IMR-90 (cell line): Measurements from ENCODE around the gene UBE3B. TPM values are rescaled to one million over a fixed set of nuclear protein-coding genes. Genes with fewer than 3 reads are reported as not detected.

Source experiments
- ATAC-seq: fragments of 200-7000 bp; cut with Tn5 transposase; 2 replicates; pipeline ENCODE4 v1.9.1; 2020; ENCODE audit warnings: low read depth, mild to moderate bottlenecking, moderate library complexity
- BruUV-seq: library from RNA; stranded (reverse); fragments of 400-500 nt; replicated peaks from 2 replicates; lab custom pipeline; 2021; lab: Mats Ljungman, UMichigan
- CTCF ChIA-PET: fragments of 300-600 bp; formaldehyde crosslinking; extraction: SDS; loops from one replicate; lab custom pipeline; 2021; ENCODE audit warnings: antibody characterized with exemption; lab: Yijun Ruan, JAX
- POLR2A ChIA-PET: fragments of 300-600 bp; sonication (Branson Sonifier 250); formaldehyde crosslinking; loops from one replicate; lab custom pipeline; 2022; ENCODE audit warnings: antibody characterized with exemption; ENCODE audit not compliant: unreplicated experiment; lab: Charles Lee
- DNase-seq: peaks from one replicate; pipeline ENCODE4 v3.0.0; 2013
- H2AFZ ChIP-seq: replicated peaks from 2 replicates; pipeline ENCODE3; 2013; ENCODE audit warnings: low read length, mild to moderate bottlenecking; ENCODE audit not compliant: poor library complexity
- H2AK5ac ChIP-seq: 2 replicates; pipeline ENCODE4 v1.6.1; 2013; ENCODE audit warnings: low read depth, low read length, inconsistent platforms
- H2AK9ac ChIP-seq: replicated peaks from 2 replicates; pipeline ENCODE3; 2013; ENCODE audit warnings: mild to moderate bottlenecking, low read depth, low read length, moderate library complexity; ENCODE audit not compliant: poor library complexity
- H2BK120ac ChIP-seq: 2 replicates; pipeline ENCODE4 v1.6.1; 2013; ENCODE audit warnings: low read depth, low read length, inconsistent platforms
- H2BK15ac ChIP-seq: 3 replicates; pipeline ENCODE4 v1.6.1; 2013; ENCODE audit warnings: low read depth, low read length, inconsistent platforms
- H2BK20ac ChIP-seq: 2 replicates; pipeline ENCODE4 v1.6.1; 2013; ENCODE audit warnings: low read depth, mild to moderate bottlenecking, inconsistent platforms, low read length, moderate library complexity
- H2BK5ac ChIP-seq: 2 replicates; pipeline ENCODE4 v1.6.1; 2013; ENCODE audit warnings: mild to moderate bottlenecking, low read depth, low read length, inconsistent platforms; ENCODE audit not compliant: poor library complexity, severe bottlenecking
- H3K14ac ChIP-seq: replicated peaks from 2 replicates; pipeline ENCODE4 v1.6.1; 2013; ENCODE audit warnings: low read depth, low read length, inconsistent platforms
- H3K18ac ChIP-seq: 2 replicates; pipeline ENCODE4 v1.6.1; 2013; ENCODE audit warnings: low read depth, low read length, control low read depth
- H3K23ac ChIP-seq: 2 replicates; pipeline ENCODE4 v1.6.1; 2013; ENCODE audit warnings: low read depth, low read length, inconsistent platforms
- H3K27ac ChIP-seq: 2 replicates; pipeline ENCODE4 v1.5.1; 2013; ENCODE audit warnings: mild to moderate bottlenecking, control low read depth, low read length; ENCODE audit not compliant: insufficient read depth
- H3K27me3 ChIP-seq: 2 replicates; pipeline ENCODE4 v1.6.1; 2013; ENCODE audit warnings: low read length; ENCODE audit not compliant: control insufficient read depth, insufficient read depth
- H3K36me3 ChIP-seq: 2 replicates; pipeline ENCODE4 v1.6.1; 2013; ENCODE audit warnings: low read length, mixed read lengths; ENCODE audit not compliant: control insufficient read depth, insufficient read depth
- H3K4ac ChIP-seq: 2 replicates; pipeline ENCODE4 v1.6.1; 2013; ENCODE audit warnings: low read depth, low read length, inconsistent platforms
- H3K4me1 ChIP-seq: 2 replicates; pipeline ENCODE4 v1.6.1; 2013; ENCODE audit warnings: low read length, mixed read lengths; ENCODE audit not compliant: control insufficient read depth, insufficient read depth
- H3K4me2 ChIP-seq: 2 replicates; pipeline ENCODE4 v1.6.1; 2013; ENCODE audit warnings: low read depth, mild to moderate bottlenecking, control low read depth, low read length, moderate library complexity
- H3K4me3 ChIP-seq: 2 replicates; pipeline ENCODE4 v1.5.1; 2013; ENCODE audit warnings: low read depth, mild to moderate bottlenecking, control low read depth, low read length, moderate library complexity; ENCODE audit not compliant: insufficient read depth
- H3K56ac ChIP-seq: 2 replicates; pipeline ENCODE4 v1.6.1; 2013; ENCODE audit warnings: low read length, inconsistent platforms; ENCODE audit not compliant: insufficient read depth; ENCODE audit errors: extremely low read depth
- H3K79me1 ChIP-seq, 2 experiments: 2 replicates each; pipeline ENCODE4 v1.6.1; 2013; ENCODE audit warnings: low read length in 2 of 2, inconsistent platforms in 1 of 2, low read depth in 1 of 2
- H3K9ac ChIP-seq: 2 replicates; pipeline ENCODE4 v1.6.1; 2013; ENCODE audit warnings: low read depth, low read length, control low read depth
- H3K9me1 ChIP-seq: 2 replicates; pipeline ENCODE4 v1.6.1; 2013; ENCODE audit warnings: low read length, inconsistent platforms; ENCODE audit not compliant: insufficient read depth
- H3K9me3 ChIP-seq: 2 replicates; pipeline ENCODE4 v1.6.1; 2013; ENCODE audit warnings: low read length; ENCODE audit not compliant: control insufficient read depth, insufficient read depth
- H4K20me1 ChIP-seq: 2 replicates; pipeline ENCODE4 v1.6.1; 2013; ENCODE audit warnings: low read length, inconsistent platforms; ENCODE audit not compliant: insufficient read depth
- H4K5ac ChIP-seq: 2 replicates; pipeline ENCODE4 v1.6.1; 2013; ENCODE audit warnings: mild to moderate bottlenecking, low read depth, low read length, control low read depth
- H4K8ac ChIP-seq, 2 experiments: 2 replicates each; pipeline ENCODE4 v1.6.1; 2013; ENCODE audit warnings: low read depth in 2 of 2, low read length in 2 of 2, control low read depth in 1 of 2, inconsistent platforms in 1 of 2
- H4K91ac ChIP-seq: 2 replicates; pipeline ENCODE4 v1.6.1; 2013; ENCODE audit warnings: low read depth, low read length, inconsistent platforms; ENCODE audit not compliant: insufficient read depth
- BHLHE40 ChIP-seq: fragments of 150-350 bp; IDR thresholded peaks from 2 replicates; pipeline ENCODE4 v1.6.1; 2016; ENCODE audit warnings: mild to moderate bottlenecking, low read depth, low read length
- CEBPB ChIP-seq: IDR thresholded peaks from 2 replicates; pipeline ENCODE4 v1.6.1; 2012; ENCODE audit warnings: low read depth, low read length, improper control_type of control experiment
- CHD1 ChIP-seq: IDR thresholded peaks from 2 replicates; pipeline ENCODE4 v1.6.1; 2012; ENCODE audit warnings: low read depth, low read length, improper control_type of control experiment
- FOS ChIP-seq: fragments of 150-350 bp; IDR thresholded peaks from 2 replicates; pipeline ENCODE4 v1.6.1; 2016; ENCODE audit warnings: low read depth, low read length
- NFE2L2 ChIP-seq: fragments of 150-350 bp; IDR thresholded peaks from 2 replicates; pipeline ENCODE4 v1.6.1; 2016; ENCODE audit warnings: low read depth, mild to moderate bottlenecking, low read length
- RAD21 ChIP-seq: IDR thresholded peaks from 2 replicates; pipeline ENCODE4 v1.6.1; 2012; ENCODE audit warnings: low read length, improper control_type of control experiment
- RFX5 ChIP-seq: IDR thresholded peaks from 2 replicates; pipeline ENCODE4 v1.8.0; 2012; ENCODE audit warnings: low read depth, mild to moderate bottlenecking, low read length, moderate library complexity
- SMC3 ChIP-seq: fragments of 150-350 bp; IDR thresholded peaks from 2 replicates; pipeline ENCODE4 v1.6.1; 2016; ENCODE audit warnings: low read depth, mild to moderate bottlenecking, antibody characterized with exemption, low read length, moderate library complexity
- WGBS, 2 experiments: methylation state at CpG; one replicate each; pipeline versions ENCODE4 v1.1.5 to v1.1.7; 2013; ENCODE audit warnings: missing lambda C conversion rate in 2 of 2; ENCODE audit not compliant: insufficient read length in 1 of 2; ENCODE audit errors: extremely low coverage in 2 of 2; 5-methylcytosine and 5-hydroxymethylcytosine counted together
- dilution Hi-C: fragments of 300-500 bp; cut with HindIII; formaldehyde crosslinking; loops from one replicate; pipeline ENCODE4 v1.14.3; 2018; ENCODE audit warnings: low sequenced_read_pairs; ENCODE audit not compliant: unreplicated experiment
- in situ Hi-C: fragments of 300-500 bp; cut with MboI; formaldehyde crosslinking; loops from 3 replicates; pipeline ENCODE4 v1.14.3; 2019; ENCODE audit warnings: low sequenced_read_pairs, inconsistent platforms, mixed read lengths
- intact Hi-C: fragments of 100-400 bp; cut with micrococcal nuclease; formaldehyde crosslinking; loops from 2 replicates; pipeline ENCODE4 v1.10.0; 2022
- polyA plus RNA-seq, 3 experiments: library from polyadenylated mRNA; depleted of rRNA; stranded (reverse); fragments of >200 nt; gene quantifications; 2 replicates each; pipeline ENCODE4 v1.2.3, GENCODE V29; 2012; ENCODE audit warnings: low replicate concordance in 1 of 3
- total RNA-seq: library from RNA; depleted of rRNA; stranded (reverse); fragments of >200 nt; gene quantifications from 2 replicates; pipeline ENCODE4 v1.2.3, GENCODE V29; 2012
- TF ChIP-seq, protein P1 (sequence below): conservative IDR thresholded peaks from 2 replicates; pipeline ENCODE4 v1.5.1; 2012; ENCODE audit warnings: mild to moderate bottlenecking, low read depth, low read length, improper control_type of control experiment

UBE3B gene
- total and polyA plus RNA-seq, 2 of the 4 experiments (the other 2 are of a cell fraction) = 18.8 to 24.9 TPM

DNA sequence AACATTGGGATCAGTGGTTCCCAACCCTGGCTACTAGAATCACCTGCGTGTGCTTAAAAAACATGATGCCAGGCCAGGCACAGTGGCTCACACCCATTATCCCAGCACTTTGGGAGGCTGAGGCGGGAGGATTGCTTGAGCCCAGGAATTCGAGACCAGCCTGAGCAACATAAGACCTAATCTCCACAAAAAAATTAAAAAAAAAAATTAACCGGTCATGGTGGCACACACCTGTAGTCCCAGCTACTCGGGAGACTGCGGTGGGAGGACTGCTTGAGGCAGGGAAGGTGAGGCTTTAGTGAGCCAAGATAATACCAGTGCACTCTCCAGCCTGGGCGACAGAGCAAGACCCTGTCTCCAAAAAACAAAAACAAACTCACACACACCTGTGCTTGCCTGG lies 2.3 kb upstream of the UBE3B start:
- Histone ChIP-seq H3K23ac (0 out of 2 replicates have a peak overlapping the region, but pooled peaks have one; percentile 91), H4K8ac (no peak overlapping the region), H3K4me1 (peaks cover 8% of the 10 kb centered on the region), H3K27ac (no peak overlapping the region), H4K20me1 (peaks cover 64% of the 10 kb centered on the region), H2BK5ac (no peak overlapping the region), H3K9ac (peak overlapping the region; percentile 23; the same call in 1 of the 2 replicates), H3K79me1 (peaks cover 6 to 79% of the 10 kb centered on the region in 2 experiments; a peak in 3 of 4 replicates), H2BK120ac (no peak overlapping the region), H3K9me3 (no peaks in the 10 kb centered on the region), H3K4ac (no peak overlapping the region; the same call in 1 of the 2 replicates), H2AK5ac (no peak overlapping the region), H2BK20ac (no peak overlapping the region), H3K18ac (no peak overlapping the region), H3K4me3 (no peak overlapping the region), H3K56ac (no peak overlapping the region), H2AFZ (no peak overlapping the region), H2AK9ac (no peak overlapping the region), H3K14ac (no peak overlapping the region), H4K5ac (no peak overlapping the region), H3K27me3 (no peaks in the 10 kb centered on the region), H3K4me2 (peak overlapping the region; percentile 99), H3K36me3 (peaks cover 13% of the 10 kb centered on the region), H3K9me1 (peaks cover 34% of the 10 kb centered on the region), H2BK15ac (no peak overlapping the region), H4K91ac (no peak overlapping the region; the same call in 1 of the 2 replicates)
- BruUV-seq = no TSS peak
- dilution Hi-C loops = no loop called here
- whole genome bisulfite sequencing, 2 experiments = 86% methylated on average over 1 of the region's 7 CpGs; no CpG with 5 or more reads in 1 of the 2 experiments
- CTCF ChIA-PET = no interaction called here
- POLR2A ChIA-PET = no interaction called here
- in situ Hi-C loops = loop anchor here (5.0 kb wide), 1 partner anchor 43 kb away; no protein-coding TSS in a partner anchor
- DNase-seq (no peak), ATAC-seq (no peak)
- intact Hi-C loops = no loop called here
- TF ChIP-seq SMC3 (no peak), CEBPB (no peak), RAD21 (no peak), FOS (no peak), NFE2L2 (no peak), RFX5 (no peak), CHD1 (no peak), BHLHE40 (no peak)
- TF ChIP-seq, protein P1, sequence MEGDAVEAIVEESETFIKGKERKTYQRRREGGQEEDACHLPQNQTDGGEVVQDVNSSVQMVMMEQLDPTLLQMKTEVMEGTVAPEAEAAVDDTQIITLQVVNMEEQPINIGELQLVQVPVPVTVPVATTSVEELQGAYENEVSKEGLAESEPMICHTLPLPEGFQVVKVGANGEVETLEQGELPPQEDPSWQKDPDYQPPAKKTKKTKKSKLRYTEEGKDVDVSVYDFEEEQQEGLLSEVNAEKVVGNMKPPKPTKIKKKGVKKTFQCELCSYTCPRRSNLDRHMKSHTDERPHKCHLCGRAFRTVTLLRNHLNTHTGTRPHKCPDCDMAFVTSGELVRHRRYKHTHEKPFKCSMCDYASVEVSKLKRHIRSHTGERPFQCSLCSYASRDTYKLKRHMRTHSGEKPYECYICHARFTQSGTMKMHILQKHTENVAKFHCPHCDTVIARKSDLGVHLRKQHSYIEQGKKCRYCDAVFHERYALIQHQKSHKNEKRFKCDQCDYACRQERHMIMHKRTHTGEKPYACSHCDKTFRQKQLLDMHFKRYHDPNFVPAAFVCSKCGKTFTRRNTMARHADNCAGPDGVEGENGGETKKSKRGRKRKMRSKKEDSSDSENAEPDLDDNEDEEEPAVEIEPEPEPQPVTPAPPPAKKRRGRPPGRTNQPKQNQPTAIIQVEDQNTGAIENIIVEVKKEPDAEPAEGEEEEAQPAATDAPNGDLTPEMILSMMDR = no peak
